B cell (primary cell): ENCODE data around the gene ALDH9A1. TPM values are rescaled to one million over a fixed set of nuclear protein-coding genes. Genes with fewer than 3 reads are reported as not detected.
A peak's percentile ranks its signal among the peaks of the same experiment; 100 is the strongest.

Experiments
- ATAC-seq: fragments of 200-7000 bp; cut with Tn5 transposase; one replicate; pipeline ENCODE4 v1.10.0; 2021; ENCODE audit warnings: low read depth, mild to moderate bottlenecking, moderate number of reproducible peaks, moderate library complexity
- CTCF ChIA-PET: fragments of 350-600 bp; sonication (Branson Sonifier 250); formaldehyde crosslinking; loops from one replicate; lab custom pipeline; 2021; ENCODE audit warnings: antibody characterized with exemption, inconsistent platforms; lab: Charles Lee
- POLR2A ChIA-PET: fragments of 350-600 bp; sonication (Branson Sonifier 250); formaldehyde crosslinking; loops from one replicate; lab custom pipeline; 2021; ENCODE audit warnings: antibody characterized with exemption; lab: Charles Lee
- DNase-seq: peaks from one replicate; pipeline ENCODE4 v3.0.0; 2013
- H2AFZ ChIP-seq: 2 replicates; pipeline ENCODE4 v1.6.1; 2012; ENCODE audit warnings: mild to moderate bottlenecking, low read depth, low read length; ENCODE audit not compliant: insufficient read depth, poor library complexity, severe bottlenecking
- H3K27ac ChIP-seq, 2 donors: 1 replicate in 1 of 2; 2 replicates in 1 of 2; pipeline ENCODE4 v1.5.1; 2012 to 2013; ENCODE audit warnings: low read length in 2 of 2, mild to moderate bottlenecking in 2 of 2, moderate library complexity in 1 of 2
- H3K27me3 ChIP-seq, 4 experiments: fragments of 200-600 bp in 1 of 4; sonication (generic) in 1 of 4; replicated peaks in 1 of 4; 1 replicate in 2 of 4; 2 replicates in 2 of 4; pipeline versions ENCODE4 v1.6.1 to v1.7.0; 2013 to 2016; ENCODE audit warnings: low read length in 3 of 4, mild to moderate bottlenecking in 2 of 4, mixed read lengths in 1 of 4, moderate library complexity in 1 of 4; ENCODE audit not compliant: insufficient read depth in 4 of 4, control insufficient read depth in 3 of 4; ENCODE audit errors: control extremely low read depth in 1 of 4
- H3K36me3 ChIP-seq, 2 experiments: replicated peaks in 1 of 2; 1 replicate in 1 of 2; 2 replicates in 1 of 2; pipeline versions ENCODE4 v1.6.1 to v1.7.1; 2013; ENCODE audit warnings: low read length in 1 of 2; ENCODE audit not compliant: insufficient read depth in 2 of 2, control insufficient read depth in 1 of 2; ENCODE audit errors: control extremely low read depth in 1 of 2, extremely low read depth in 1 of 2
- H3K4me1 ChIP-seq, 2 donors: fragments of 200-600 bp in 1 of 2; sonication (generic) in 1 of 2; 1 replicate in 1 of 2; 2 replicates in 1 of 2; pipeline versions ENCODE4 v1.5.1 to v1.6.1; 2013 to 2017; ENCODE audit warnings: low read length in 2 of 2; ENCODE audit not compliant: control insufficient read depth in 2 of 2, insufficient read depth in 2 of 2
- H3K4me2 ChIP-seq: replicated peaks from 2 replicates; pipeline ENCODE3; 2012; ENCODE audit warnings: mild to moderate bottlenecking, low read depth, low read length; ENCODE audit not compliant: poor library complexity, severe bottlenecking
- H3K4me3 ChIP-seq, 5 experiments: fragments of 200-600 bp in 1 of 5; sonication (generic) in 1 of 5; 1 replicate in 3 of 5; 2 replicates in 2 of 5; pipeline versions ENCODE4 v1.5.1 to v1.7.0; 2011 to 2016; ENCODE audit warnings: low read length in 4 of 5, mild to moderate bottlenecking in 4 of 5, low read depth in 2 of 5, control low read depth in 1 of 5, moderate library complexity in 1 of 5; ENCODE audit not compliant: insufficient read depth in 1 of 5; ENCODE audit errors: control extremely low read depth in 1 of 5, extremely low read depth in 1 of 5
- H3K79me2 ChIP-seq: fragments of 200-600 bp; sonication (generic); one replicate; pipeline ENCODE4 v1.6.0; 2016; ENCODE audit warnings: low read length; ENCODE audit not compliant: control insufficient read depth, insufficient read depth
- H3K9ac ChIP-seq: fragments of 200-600 bp; sonication (generic); 2 replicates; pipeline ENCODE4 v1.6.1; 2017; ENCODE audit warnings: mild to moderate bottlenecking, low read length, moderate library complexity
- H3K9me3 ChIP-seq, 3 donors: one replicate each; pipeline versions ENCODE4 v1.6.1 to v1.7.1; 2013; ENCODE audit warnings: low read length in 2 of 3; ENCODE audit not compliant: control insufficient read depth in 2 of 3, insufficient read depth in 1 of 3; ENCODE audit errors: control extremely low read depth in 1 of 3
- H4K20me1 ChIP-seq: 2 replicates; pipeline ENCODE4 v1.6.0; 2012; ENCODE audit warnings: mild to moderate bottlenecking, low read length; ENCODE audit not compliant: insufficient read depth, control insufficient read depth, poor library complexity, severe bottlenecking
- H3K27ac Mint-ChIP-seq: one replicate; pipeline ENCODE4 v1.8.0; 2021; ENCODE audit warnings: mixed read lengths
- H3K27me3 Mint-ChIP-seq: one replicate; pipeline ENCODE4 v1.8.0; 2021; ENCODE audit warnings: mixed read lengths
- H3K4me1 Mint-ChIP-seq: one replicate; pipeline ENCODE4 v1.8.0; 2021; ENCODE audit warnings: mixed read lengths
- H3K4me3 Mint-ChIP-seq: one replicate; pipeline ENCODE4 v1.8.0; 2021; ENCODE audit warnings: mixed read lengths
- H3K9me3 Mint-ChIP-seq: one replicate; pipeline ENCODE4 v1.8.0; 2022; ENCODE audit warnings: mixed read lengths; ENCODE audit not compliant: insufficient read depth
- EZH2 ChIP-seq: IDR thresholded peaks from 2 replicates; pipeline ENCODE4 v1.6.1; 2012; ENCODE audit warnings: borderline replicate concordance, low read depth, mild to moderate bottlenecking, moderate library complexity, low read length; ENCODE audit not compliant: insufficient read depth, poor library complexity, severe bottlenecking
- WGBS: methylation state at CpG from one replicate; pipeline ENCODE4 v1.1.5; 2013; ENCODE audit warnings: missing lambda C conversion rate; ENCODE audit not compliant: insufficient coverage; 5-methylcytosine and 5-hydroxymethylcytosine counted together
- intact Hi-C: fragments of 100-400 bp; cut with micrococcal nuclease; formaldehyde crosslinking; loops from one replicate; pipeline ENCODE4 v1.10.0; 2022
- polyA plus RNA-seq: library from polyadenylated mRNA; depleted of rRNA; stranded (reverse); fragments of >200 nt; gene quantifications from 2 replicates; pipeline ENCODE4 v1.2.3, GENCODE V29; 2012
- total RNA-seq, 2 donors: library from RNA; stranded (reverse); fragments of 120-200 nt in 1 of 2; gene quantifications; 1 replicate in 1 of 2; 2 replicates in 1 of 2; pipeline versions ENCODE4 v1.2.3 to v1.2.4, GENCODE V29; 2013 to 2022
- TF ChIP-seq, protein P1 (sequence below): fragments of 200-600 bp; IDR thresholded peaks from one replicate; pipeline ENCODE4 v1.8.0; 2022; ENCODE audit warnings: antibody characterized with exemption, mild to moderate bottlenecking

The ALDH9A1 gene
- total and polyA plus RNA-seq, 2 donors (not counting 1 experiment from before 2014, with no cell fraction given) = 23.5 to 37.5 TPM

DNA sequence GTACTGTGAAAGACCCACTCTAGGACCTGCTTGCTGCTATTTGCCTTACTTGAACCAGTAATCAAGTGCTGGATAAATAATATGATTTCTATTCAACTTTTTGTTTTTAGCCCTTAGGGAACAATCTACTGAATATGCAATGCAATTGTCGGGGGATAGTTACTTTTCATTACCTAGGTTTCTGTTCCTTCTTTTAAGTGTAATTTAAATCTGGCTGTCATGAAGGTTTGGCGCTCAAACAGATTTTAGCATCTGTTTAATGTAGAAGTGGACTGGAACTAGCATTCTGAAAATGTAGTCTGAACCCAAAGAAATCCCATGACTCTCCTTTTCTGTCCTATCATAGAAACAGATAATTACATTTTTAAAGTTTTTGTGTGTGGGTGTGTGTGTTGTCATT, 62.5 kb downstream of the ALDH9A1 start:
- Mint-ChIP-seq H3K4me1 (peaks cover 34% of the 10 kb centered on the region), H3K27ac (no peak overlapping the region), H3K27me3 (no peaks in the 10 kb centered on the region), H3K9me3 (no peaks in the 10 kb centered on the region), H3K4me3 (peak overlapping the region; percentile 20)
- WGBS = no CpG with 5 or more reads among the region's 2 CpGs
- Histone ChIP-seq H3K4me3 (no peak overlapping the region), H3K4me2 (peak overlapping the region; percentile 36), H3K9ac (no peak overlapping the region), H3K27me3 (no peaks in the 10 kb centered on the region), H3K4me1 (peaks cover 25 to 27% of the 10 kb centered on the region in 2 donors), H3K9me3 (no peaks in the 10 kb centered on the region), H3K79me2 (peaks cover 42% of the 10 kb centered on the region), H2AFZ (no peak overlapping the region), H4K20me1 (peaks cover 12% of the 10 kb centered on the region), H3K36me3 (no peaks in the 10 kb centered on the region), H3K27ac (no peak overlapping the region)
- intact Hi-C loops = loop anchor here (10.0 kb wide), 1 partner anchor 189 kb away; the partner anchor contains the start of gene UCK2
- no peak for ATAC-seq
- DNase-seq = peak; percentile 33
- CTCF ChIA-PET = no interaction called here
- POLR2A ChIA-PET = no interaction called here
- TF ChIP-seq, protein P1, sequence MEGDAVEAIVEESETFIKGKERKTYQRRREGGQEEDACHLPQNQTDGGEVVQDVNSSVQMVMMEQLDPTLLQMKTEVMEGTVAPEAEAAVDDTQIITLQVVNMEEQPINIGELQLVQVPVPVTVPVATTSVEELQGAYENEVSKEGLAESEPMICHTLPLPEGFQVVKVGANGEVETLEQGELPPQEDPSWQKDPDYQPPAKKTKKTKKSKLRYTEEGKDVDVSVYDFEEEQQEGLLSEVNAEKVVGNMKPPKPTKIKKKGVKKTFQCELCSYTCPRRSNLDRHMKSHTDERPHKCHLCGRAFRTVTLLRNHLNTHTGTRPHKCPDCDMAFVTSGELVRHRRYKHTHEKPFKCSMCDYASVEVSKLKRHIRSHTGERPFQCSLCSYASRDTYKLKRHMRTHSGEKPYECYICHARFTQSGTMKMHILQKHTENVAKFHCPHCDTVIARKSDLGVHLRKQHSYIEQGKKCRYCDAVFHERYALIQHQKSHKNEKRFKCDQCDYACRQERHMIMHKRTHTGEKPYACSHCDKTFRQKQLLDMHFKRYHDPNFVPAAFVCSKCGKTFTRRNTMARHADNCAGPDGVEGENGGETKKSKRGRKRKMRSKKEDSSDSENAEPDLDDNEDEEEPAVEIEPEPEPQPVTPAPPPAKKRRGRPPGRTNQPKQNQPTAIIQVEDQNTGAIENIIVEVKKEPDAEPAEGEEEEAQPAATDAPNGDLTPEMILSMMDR = no peak
- no peak for TF ChIP-seq EZH2

DNA sequence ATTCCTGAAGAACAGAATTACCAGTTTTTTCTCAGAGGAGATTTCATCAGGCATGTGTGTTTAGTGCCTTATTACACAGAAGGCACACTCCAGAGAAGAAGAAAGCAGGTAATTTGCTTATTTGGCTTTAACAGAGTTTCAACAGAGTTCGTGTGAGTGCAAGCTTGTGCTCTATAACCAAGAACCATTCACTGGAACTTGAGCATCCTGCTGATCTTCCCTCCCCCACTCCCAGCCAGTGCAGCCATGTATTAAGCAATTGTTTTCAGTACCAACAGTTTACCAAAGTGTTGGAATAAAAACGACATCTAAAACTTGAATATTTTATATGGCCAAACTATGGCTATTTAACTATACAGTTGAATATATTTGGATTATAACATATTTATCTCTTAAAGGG, 63.0 kb downstream of the ALDH9A1 start:
- DNase-seq (peak; percentile 11), ATAC-seq (no peak)
- Histone ChIP-seq H3K27me3 (no peaks in the 10 kb centered on the region), H3K4me2 (peak overlapping the region; percentile 36), H2AFZ (no peak overlapping the region), H3K79me2 (peaks cover 42% of the 10 kb centered on the region), H4K20me1 (peaks cover 12% of the 10 kb centered on the region), H3K9ac (no peak overlapping the region), H3K27ac (no peak overlapping the region), H3K4me3 (no peak overlapping the region), H3K4me1 (peaks cover 25 to 31% of the 10 kb centered on the region in 2 donors), H3K36me3 (no peaks in the 10 kb centered on the region), H3K9me3 (no peaks in the 10 kb centered on the region)
- TF ChIP-seq, protein P1 = no peak
- no peak for TF ChIP-seq EZH2
- H3K4me1 Mint-ChIP-seq = peaks cover 34% of the 10 kb centered on the region
- 20% methylated on average over 1 of the region's 2 CpGs for WGBS
- H3K9me3 Mint-ChIP-seq = no peaks in the 10 kb centered on the region
- no peak overlapping the region for H3K4me3 Mint-ChIP-seq
- POLR2A ChIA-PET = no interaction called here
- intact Hi-C loops = loop anchor here (10.0 kb wide), 1 partner anchor 189 kb away; the partner anchor contains the start of gene UCK2
- CTCF ChIA-PET = interaction anchor here (0.6 kb wide), 1 partner anchor 67 kb away, joined by 4 read pairs; no protein-coding TSS in a partner anchor
- no peak overlapping the region for H3K27ac Mint-ChIP-seq
- H3K27me3 Mint-ChIP-seq = no peaks in the 10 kb centered on the region
